NK-92 (cell line): ENCODE measurements around the gene MTFR1L.

Source experiments
- DNase-seq: peaks from one replicate; lab custom pipeline; 2025; ENCODE audit not compliant: unreplicated experiment; lab: John Stamatoyannopoulos, UW

Gene MTFR1L

GRCh38 chr1:25877155-25877554 lies 57.4 kb downstream of the MTFR1L start:
- DNase-seq = no peak

- no peak for DNase-seq
Measured at GRCh38 chr1:25878690-25879089, 58.9 kb downstream of the MTFR1L start.

- no peak for DNase-seq
Measured at GRCh38 chr1:25879675-25880074, 59.9 kb downstream of the MTFR1L start.

GRCh38 chr1:25880518-25880917 lies 60.8 kb downstream of the MTFR1L start:
- DNase-seq = no peak

- no peak for DNase-seq
Measured at GRCh38 chr1:25881266-25881665, 61.5 kb downstream of the MTFR1L start.
